ENCODE measurements around the gene EXOSC2.

The EXOSC2 gene

GRCh38 chr9:130728721-130729120 is 35.1 kb downstream of the EXOSC2 start:
- no CpG with 5 or more reads among the region's 3 CpGs for WGBS, 2 donors (ENCODE audit: extremely low coverage in 2 of 2, insufficient read length in 2 of 2, insufficient replicate concordance in 1 of 2)
- no peak overlapping the region for H3K14ac ChIP-seq (ENCODE audit: low read length)
- no peak overlapping the region for H2AK5ac ChIP-seq (ENCODE audit: low read depth, low read length)
- H3K4me2 ChIP-seq (ENCODE audit: insufficient read depth, low read length, poor library complexity, severe bottlenecking), result no peak overlapping the region
- no peak for DNase-seq (ENCODE audit: low spot score)
- H2BK15ac ChIP-seq (ENCODE audit: low read length), result no peak overlapping the region
- H3K27ac ChIP-seq (replicated peaks; ENCODE audit: low read length), result no peak overlapping the region
- no peak overlapping the region for H4K91ac ChIP-seq (ENCODE audit: low read depth, low read length, poor library complexity)
- no peak overlapping the region for H2BK12ac ChIP-seq (ENCODE audit: low read length)
- no peak overlapping the region for H2BK120ac ChIP-seq (ENCODE audit: low read depth, low read length)
- no peak overlapping the region for H3K23ac ChIP-seq (ENCODE audit: low read depth, low read length, poor library complexity)
- H4K8ac ChIP-seq (ENCODE audit: low read depth, low read length), result no peak overlapping the region
- no peaks in the 10 kb centered on the region for H3K36me3 ChIP-seq (replicated peaks in 1 of 2; ENCODE audit: control insufficient read depth in 2 of 2, insufficient read depth in 2 of 2, low read length in 2 of 2)
- H3K79me1 ChIP-seq (ENCODE audit: low read depth, low read length), result no peaks in the 10 kb centered on the region
- H2BK5ac ChIP-seq (ENCODE audit: low read length), result no peak overlapping the region
- no peak overlapping the region for H3K4ac ChIP-seq (ENCODE audit: low read length)
- no peak overlapping the region for H3K9ac ChIP-seq (ENCODE audit: low read depth, low read length, poor library complexity)
- H3K27me3 ChIP-seq (ENCODE audit: control insufficient read depth in 3 of 3, insufficient read depth in 3 of 3, low read depth in 1 of 3, low read length in 3 of 3), result no peaks in the 10 kb centered on the region
- no peak overlapping the region for H2AFZ ChIP-seq (ENCODE audit: low read length)
- no peaks in the 10 kb centered on the region for H3K4me1 ChIP-seq (ENCODE audit: control insufficient read depth in 2 of 2, insufficient read depth in 1 of 2, low read depth in 1 of 2, low read length in 2 of 2)
- no peak overlapping the region for H3K4me3 ChIP-seq (ENCODE audit: low read length in 2 of 2)
- H3K18ac ChIP-seq (ENCODE audit: low read length), result no peak overlapping the region
- peaks cover 1 to 4% of the 10 kb centered on the region in 2 donors for H3K9me3 ChIP-seq (replicated peaks in 1 of 2; ENCODE audit: control insufficient read depth in 2 of 2, insufficient read depth in 1 of 2, low read depth in 1 of 2, low read length in 2 of 2)

GRCh38 chr9:130729145-130729544 is 35.6 kb downstream of the EXOSC2 start:
- Histone ChIP-seq H3K36me3 (replicated peaks in 1 of 2; ENCODE audit: control insufficient read depth in 2 of 2, insufficient read depth in 2 of 2, low read length in 2 of 2) (no peaks in the 10 kb centered on the region), H2BK5ac (ENCODE audit: low read length) (no peak overlapping the region), H3K9ac (ENCODE audit: low read depth, low read length, poor library complexity) (no peak overlapping the region), H3K23ac (ENCODE audit: low read depth, low read length, poor library complexity) (no peak overlapping the region), H3K14ac (ENCODE audit: low read length) (no peak overlapping the region), H2BK120ac (ENCODE audit: low read depth, low read length) (no peak overlapping the region), H3K4me1 (ENCODE audit: control insufficient read depth in 2 of 2, insufficient read depth in 1 of 2, low read depth in 1 of 2, low read length in 2 of 2) (no peaks in the 10 kb centered on the region), H2AFZ (ENCODE audit: low read length) (no peak overlapping the region), H3K4me2 (ENCODE audit: insufficient read depth, low read length, poor library complexity, severe bottlenecking) (no peak overlapping the region), H4K8ac (ENCODE audit: low read depth, low read length) (no peak overlapping the region), H3K18ac (ENCODE audit: low read length) (no peak overlapping the region), H2AK5ac (ENCODE audit: low read depth, low read length) (no peak overlapping the region), H3K27ac (replicated peaks; ENCODE audit: low read length) (no peak overlapping the region), H3K4me3 (ENCODE audit: low read length in 2 of 2) (peak overlapping the region in 1 of 2 donors; percentile 61), H3K79me1 (ENCODE audit: low read depth, low read length) (no peaks in the 10 kb centered on the region), H2BK12ac (ENCODE audit: low read length) (no peak overlapping the region), H3K27me3 (ENCODE audit: control insufficient read depth in 3 of 3, insufficient read depth in 3 of 3, low read depth in 1 of 3, low read length in 3 of 3) (no peaks in the 10 kb centered on the region), H2BK15ac (ENCODE audit: low read length) (no peak overlapping the region), H4K91ac (ENCODE audit: low read depth, low read length, poor library complexity) (no peak overlapping the region), H3K9me3 (replicated peaks in 1 of 2; ENCODE audit: control insufficient read depth in 2 of 2, insufficient read depth in 1 of 2, low read depth in 1 of 2, low read length in 2 of 2) (peaks cover 1 to 4% of the 10 kb centered on the region in 2 donors), H3K4ac (ENCODE audit: low read length) (no peak overlapping the region)
- no peak for DNase-seq (ENCODE audit: low spot score)
- no CpG with 5 or more reads among the region's 2 CpGs for WGBS, 2 donors (ENCODE audit: extremely low coverage in 2 of 2, insufficient read length in 2 of 2, insufficient replicate concordance in 1 of 2)

GRCh38 chr9:130731355-130731754 is 37.8 kb downstream of the EXOSC2 start:
- Histone ChIP-seq H4K91ac (ENCODE audit: low read depth, low read length, poor library complexity) (no peak overlapping the region), H3K4me2 (ENCODE audit: insufficient read depth, low read length, poor library complexity, severe bottlenecking) (no peak overlapping the region), H3K4me1 (ENCODE audit: control insufficient read depth in 2 of 2, insufficient read depth in 1 of 2, low read depth in 1 of 2, low read length in 2 of 2) (no peaks in the 10 kb centered on the region), H2BK12ac (ENCODE audit: low read length) (no peak overlapping the region), H3K4ac (ENCODE audit: low read length) (no peak overlapping the region), H2BK120ac (ENCODE audit: low read depth, low read length) (no peak overlapping the region), H3K18ac (ENCODE audit: low read length) (no peak overlapping the region), H3K27ac (replicated peaks; ENCODE audit: low read length) (no peak overlapping the region), H3K79me1 (ENCODE audit: low read depth, low read length) (no peaks in the 10 kb centered on the region), H3K9ac (ENCODE audit: low read depth, low read length, poor library complexity) (no peak overlapping the region), H3K27me3 (ENCODE audit: control insufficient read depth in 3 of 3, insufficient read depth in 3 of 3, low read depth in 1 of 3, low read length in 3 of 3) (no peaks in the 10 kb centered on the region), H2AFZ (ENCODE audit: low read length) (no peak overlapping the region), H3K9me3 (replicated peaks in 1 of 2; ENCODE audit: control insufficient read depth in 2 of 2, insufficient read depth in 1 of 2, low read depth in 1 of 2, low read length in 2 of 2) (peaks cover 0 to 4% of the 10 kb centered on the region in 2 donors), H2AK5ac (ENCODE audit: low read depth, low read length) (no peak overlapping the region), H3K23ac (ENCODE audit: low read depth, low read length, poor library complexity) (no peak overlapping the region), H3K36me3 (replicated peaks in 1 of 2; ENCODE audit: control insufficient read depth in 2 of 2, insufficient read depth in 2 of 2, low read length in 2 of 2) (no peaks in the 10 kb centered on the region), H2BK15ac (ENCODE audit: low read length) (no peak overlapping the region), H3K4me3 (ENCODE audit: low read length in 2 of 2) (no peak overlapping the region), H4K8ac (ENCODE audit: low read depth, low read length) (no peak overlapping the region), H2BK5ac (ENCODE audit: low read length) (no peak overlapping the region), H3K14ac (ENCODE audit: low read length) (no peak overlapping the region)
- no CpG with 5 or more reads among the region's 2 CpGs for WGBS, 2 donors (ENCODE audit: extremely low coverage in 2 of 2, insufficient read length in 2 of 2, insufficient replicate concordance in 1 of 2)
- DNase-seq (ENCODE audit: low spot score), result no peak

DNA sequence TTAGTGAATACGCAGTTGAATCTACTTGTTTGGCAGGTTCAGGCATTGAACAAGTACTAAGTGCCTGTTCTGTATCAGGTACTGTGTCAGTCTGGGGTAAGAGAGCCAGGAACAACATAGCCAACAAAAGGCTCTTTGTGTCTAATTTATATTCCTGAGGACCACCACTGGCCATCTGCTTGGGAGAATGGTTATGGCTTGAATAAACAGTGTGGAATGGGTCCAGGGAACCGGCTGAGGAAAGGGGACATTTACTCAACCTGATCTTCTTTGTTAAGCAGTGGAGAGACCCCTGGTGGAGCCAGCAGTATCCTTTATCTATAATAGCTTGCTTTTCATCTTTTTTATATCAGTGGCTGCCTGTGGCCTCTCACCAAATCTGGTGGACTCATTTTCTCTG is 38.6 kb downstream of the EXOSC2 start:
- H4K91ac ChIP-seq (ENCODE audit: low read depth, low read length, poor library complexity), result no peak overlapping the region
- no peak overlapping the region for H4K8ac ChIP-seq (ENCODE audit: low read depth, low read length)
- H3K36me3 ChIP-seq (replicated peaks in 1 of 2; ENCODE audit: control insufficient read depth in 2 of 2, insufficient read depth in 2 of 2, low read length in 2 of 2), result no peaks in the 10 kb centered on the region
- H3K4me1 ChIP-seq (ENCODE audit: control insufficient read depth in 2 of 2, insufficient read depth in 1 of 2, low read depth in 1 of 2, low read length in 2 of 2), result no peaks in the 10 kb centered on the region
- H3K9me3 ChIP-seq (replicated peaks in 1 of 2; ENCODE audit: control insufficient read depth in 2 of 2, insufficient read depth in 1 of 2, low read depth in 1 of 2, low read length in 2 of 2), result peaks cover 0 to 4% of the 10 kb centered on the region in 2 donors
- H3K4ac ChIP-seq (ENCODE audit: low read length), result no peak overlapping the region
- no peak overlapping the region for H3K18ac ChIP-seq (ENCODE audit: low read length)
- no peak overlapping the region for H3K4me2 ChIP-seq (ENCODE audit: insufficient read depth, low read length, poor library complexity, severe bottlenecking)
- WGBS, 2 donors (ENCODE audit: extremely low coverage in 2 of 2, insufficient read length in 2 of 2, insufficient replicate concordance in 1 of 2), result no CpG with 5 or more reads among the region's 2 CpGs
- no peak overlapping the region for H3K4me3 ChIP-seq (ENCODE audit: low read length in 2 of 2)
- H2AK5ac ChIP-seq (ENCODE audit: low read depth, low read length), result no peak overlapping the region
- no peak overlapping the region for H2BK120ac ChIP-seq (ENCODE audit: low read depth, low read length)
- no peak overlapping the region for H3K23ac ChIP-seq (ENCODE audit: low read depth, low read length, poor library complexity)
- H3K27me3 ChIP-seq (ENCODE audit: control insufficient read depth in 3 of 3, insufficient read depth in 3 of 3, low read depth in 1 of 3, low read length in 3 of 3), result no peaks in the 10 kb centered on the region
- no peak overlapping the region for H3K14ac ChIP-seq (ENCODE audit: low read length)
- H3K79me1 ChIP-seq (ENCODE audit: low read depth, low read length), result no peaks in the 10 kb centered on the region
- no peak overlapping the region for H2BK5ac ChIP-seq (ENCODE audit: low read length)
- H2BK15ac ChIP-seq (ENCODE audit: low read length), result no peak overlapping the region
- no peak overlapping the region for H3K9ac ChIP-seq (ENCODE audit: low read depth, low read length, poor library complexity)
- DNase-seq (ENCODE audit: low spot score), result no peak
- H2BK12ac ChIP-seq (ENCODE audit: low read length), result no peak overlapping the region
- H2AFZ ChIP-seq (ENCODE audit: low read length), result no peak overlapping the region
- H3K27ac ChIP-seq (replicated peaks; ENCODE audit: low read length), result no peak overlapping the region

Measured in neuronal stem cell (in vitro differentiated cells).